Psoas muscle (tissue), 8 donors: ENCODE results near the gene RARA. TPM values are rescaled to one million over a fixed set of nuclear protein-coding genes. Genes with fewer than 3 reads are reported as not detected.

Experiments
- ATAC-seq, 4 donors: fragments of 200-7000 bp; cut with Tn5 transposase; one replicate each; pipeline ENCODE4 v1.9.1; 2020; ENCODE audit warnings: moderate library complexity in 3 of 4, mild to moderate bottlenecking in 2 of 4
- DNase-seq, 2 donors: peaks; one replicate each; pipeline ENCODE4 v3.0.0-alpha.2; 2020
- H3K27ac ChIP-seq: fragments of 200-600 bp; one replicate; pipeline ENCODE4 v1.8.0; 2022
- H3K27me3 ChIP-seq, 3 donors: fragments of 200-600 bp in 1 of 3; one replicate each; pipeline versions ENCODE4 v1.6.1 to v1.8.0; 2013 to 2022; ENCODE audit warnings: low read length in 2 of 3, mild to moderate bottlenecking in 2 of 3, moderate library complexity in 1 of 3; ENCODE audit not compliant: insufficient read depth in 3 of 3
- H3K36me3 ChIP-seq, 2 donors: fragments of 200-600 bp in 1 of 2; one replicate each; pipeline versions ENCODE4 v1.6.1 to v1.8.0; 2013 to 2022; ENCODE audit warnings: low read depth in 1 of 2, mild to moderate bottlenecking in 1 of 2, moderate library complexity in 1 of 2; ENCODE audit not compliant: insufficient read depth in 1 of 2
- H3K4me1 ChIP-seq: fragments of 200-600 bp; one replicate; pipeline ENCODE4 v1.8.0; 2022
- H3K4me3 ChIP-seq: fragments of 200-600 bp; one replicate; pipeline ENCODE4 v1.8.0; 2022; ENCODE audit warnings: mild to moderate bottlenecking
- H3K9me3 ChIP-seq: fragments of 200-600 bp; one replicate; pipeline ENCODE4 v1.8.0; 2022
- CTCF ChIP-seq: fragments of 200-600 bp; IDR thresholded peaks from one replicate; pipeline ENCODE4 v1.8.0; 2022; ENCODE audit warnings: antibody characterized with exemption
- WGBS, 3 donors: extraction: QIAGEN DNeasy Blood & Tissue Kit; methylation state at CpG; one replicate each; pipeline versions ENCODE4 v1.1.6 to v1.1.7; 2013; 5-methylcytosine and 5-hydroxymethylcytosine counted together
- intact Hi-C, 2 donors: fragments of 100-400 bp; cut with DNase I; formaldehyde crosslinking; loops; one replicate each; pipeline versions ENCODE4 v1.11.0 to v1.14.2; 2022
- polyA plus RNA-seq, 3 donors: library from polyadenylated mRNA; stranded (reverse); fragments of 200-250 nt; gene quantifications; one replicate each; pipeline ENCODE4 v1.2.3, GENCODE V29; 2013
- total RNA-seq, 4 donors: library from RNA; stranded (reverse); fragmentation: NEBNext Ultra II Directional in 2 of 4; extraction: Animal tissue kit (Norgen Biotek cat#: 25700) in 2 of 4; gene quantifications; one replicate each; pipeline versions ENCODE4 v1.2.1 to v1.2.4, GENCODE V29; 2021 to 2023
- donor health status: healthy with polysubstance abuse.
- donor health status: DM: no; HTN: no; CAD: no; lungs with moderate emphysema.
- donor health status: Bipolar disorder and iron deficiency.
- donor health status: healthy.
- donor health status: DM: yes; HTN: yes; CAD: no.
- donor health status: DM: no; HTN: no; CAD: no.
- donor health status: DM: no; HTN: no; CAD: no.
- donor health status: DM: yes; HTN: yes; CAD: no.

Gene RARA
- total and polyA plus RNA-seq, 7 donors = 15.0 to 76.9 (median 41.6) TPM

DNA sequence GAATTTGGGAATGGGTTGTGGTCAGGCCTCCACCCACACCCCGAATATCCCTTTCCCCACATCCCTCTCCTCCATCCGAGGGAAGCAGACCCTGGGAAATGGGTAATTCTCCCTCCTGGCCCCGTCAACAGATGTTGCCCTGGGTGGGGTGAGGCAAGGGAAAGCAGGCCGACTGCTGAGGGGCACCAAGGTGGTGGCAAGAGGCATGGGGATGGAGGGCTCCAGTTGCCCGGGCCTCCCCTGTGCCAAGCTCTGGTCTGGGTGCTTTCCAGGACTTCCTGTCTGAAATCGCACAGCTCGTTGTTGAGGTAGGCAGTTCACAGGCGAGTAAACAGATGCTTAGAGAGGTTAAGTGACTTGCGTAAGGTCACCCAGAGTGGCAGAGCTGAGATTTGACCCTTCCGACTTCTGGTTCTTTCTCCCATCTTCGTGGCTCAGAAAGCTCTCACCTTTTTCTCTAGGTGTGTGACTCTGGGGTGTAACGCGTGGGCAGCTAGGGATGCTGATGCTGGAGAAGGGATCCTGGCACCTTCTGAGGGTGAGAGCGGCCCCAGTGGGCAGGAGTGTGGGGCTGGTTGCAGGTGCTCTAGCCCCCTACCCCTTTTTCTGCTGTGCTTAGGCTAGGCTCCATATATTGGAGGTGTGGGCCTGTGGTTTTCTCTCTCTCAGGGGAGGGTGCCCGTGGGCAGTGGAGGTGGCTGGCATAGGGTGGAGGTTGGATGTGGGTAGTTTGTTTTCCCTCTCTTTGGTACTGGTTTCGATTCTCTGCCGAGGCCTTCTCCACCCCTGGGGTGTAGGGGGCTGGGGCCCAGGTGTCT lies 17.2 kb downstream of the RARA start:
- WGBS, 3 donors = 39 to 52% (median 43%) methylated on average over 17 of the region's 17 CpGs
- Histone ChIP-seq H3K9me3 (no peaks in the 10 kb centered on the region), H3K27ac (peak overlapping the region; percentile 97), H3K4me1 (peaks cover 96% of the 10 kb centered on the region), H3K36me3 (peaks cover 0 to 7% of the 10 kb centered on the region in 2 donors), H3K27me3 (no peaks in the 10 kb centered on the region), H3K4me3 (peak overlapping the region; percentile 23)
- DNase-seq = peak; percentile 50 to 63
- intact Hi-C loops = no loop called here
- ATAC-seq = peak in 3 of 4 donors; percentile 8 to 58 (median 25)
- no peak for TF ChIP-seq CTCF

DNA sequence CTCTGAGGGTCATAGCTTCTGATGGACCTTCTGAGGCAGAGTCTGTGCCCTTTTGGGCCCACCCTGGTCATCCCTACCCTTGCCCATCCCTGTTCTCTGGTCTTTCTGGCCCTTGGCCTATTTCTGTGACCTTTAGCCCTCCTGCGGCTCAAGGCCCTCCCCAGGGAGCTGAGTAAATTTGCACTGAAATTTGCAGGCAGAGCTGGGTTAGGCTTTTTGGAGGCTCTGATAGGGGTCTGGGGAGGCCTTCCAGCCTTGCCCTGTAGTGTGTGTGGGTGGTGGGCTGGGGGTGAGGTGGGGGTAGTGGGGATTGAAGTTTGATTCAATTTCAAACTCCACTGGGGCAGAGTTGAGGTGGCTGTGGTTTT lies 17.8 kb downstream of the RARA start:
- no peaks in the 10 kb centered on the region for H3K9me3 ChIP-seq
- no peaks in the 10 kb centered on the region for H3K27me3 ChIP-seq
- DNase-seq (peak; percentile 31 to 54), ATAC-seq (no peak)
- intact Hi-C loops = no loop called here
- H3K4me1 ChIP-seq = peaks cover 96% of the 10 kb centered on the region
- 12 to 31% (median 17%) methylated on average over 1 of the region's 1 CpG for WGBS, 3 donors
- peak overlapping the region; percentile 97 for H3K27ac ChIP-seq
- H3K4me3 ChIP-seq = peak overlapping the region; percentile 23
- peaks cover 0 to 9% of the 10 kb centered on the region in 2 donors for H3K36me3 ChIP-seq
- no peak for TF ChIP-seq CTCF

DNA sequence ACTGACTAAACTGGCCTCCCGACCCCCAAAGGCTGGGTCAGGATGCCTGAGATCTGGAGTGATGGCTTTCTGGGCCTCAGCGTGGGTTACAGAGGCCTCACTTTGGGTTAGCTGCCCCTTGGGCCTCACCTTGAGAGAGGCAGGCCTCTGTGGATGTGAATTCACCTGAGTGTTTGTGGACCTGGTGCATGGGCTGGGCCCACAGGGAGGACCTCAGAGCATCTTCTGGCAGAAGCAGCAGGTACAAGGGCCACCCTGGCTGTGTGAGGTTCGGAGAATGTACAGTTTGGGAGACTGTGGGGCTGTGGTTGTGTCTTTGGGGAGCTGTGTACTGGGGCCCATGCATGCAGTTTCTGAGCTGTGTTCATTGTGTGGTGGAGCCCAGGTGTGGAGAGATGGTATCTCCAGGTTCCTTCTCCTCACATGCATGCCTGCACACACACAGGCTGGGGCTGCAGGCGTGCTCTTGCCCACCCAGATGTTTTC lies 18.3 kb downstream of the RARA start:
- TF ChIP-seq CTCF = no peak
- Histone ChIP-seq H3K9me3 (no peaks in the 10 kb centered on the region), H3K4me3 (no peak overlapping the region), H3K27ac (peak overlapping the region; percentile 97), H3K27me3 (no peaks in the 10 kb centered on the region), H3K36me3 (peaks cover 0 to 9% of the 10 kb centered on the region in 2 donors), H3K4me1 (peaks cover 96% of the 10 kb centered on the region)
- 59 to 82% (median 74%) methylated on average over 4 of the region's 4 CpGs for WGBS, 3 donors
- DNase-seq (peak in 1 of 2 donors; percentile 40), ATAC-seq (no peak)
- intact Hi-C loops = no loop called here

GRCh38 chr17:40327735-40328385 lies 18.9 kb downstream of the RARA start:
- ATAC-seq (no peak), DNase-seq (peak; percentile 72 to 75)
- no peaks in the 10 kb centered on the region for H3K9me3 ChIP-seq
- peaks cover 0 to 10% of the 10 kb centered on the region in 2 donors for H3K36me3 ChIP-seq
- H3K27me3 ChIP-seq = no peaks in the 10 kb centered on the region
- TF ChIP-seq CTCF = no peak
- H3K27ac ChIP-seq = peak overlapping the region; percentile 97
- no peak overlapping the region for H3K4me3 ChIP-seq
- WGBS, 3 donors = 0 to 3% (median 0%) methylated on average over 3 of the region's 3 CpGs
- intact Hi-C loops = no loop called here
- peaks cover 97% of the 10 kb centered on the region for H3K4me1 ChIP-seq
